Stimulated activated CD4-positive, alpha-beta T cell treated with anti-CD3 and anti-CD28 coated beads, TNF-alpha, amount 100 ng/mL, for 24 hours (primary cell): ENCODE results near the gene TRIM56.
A peak's percentile ranks its signal among the peaks of the same experiment; 100 is the strongest.

Experiments
- DNase-seq, 3 experiments: peaks; one replicate each; pipeline ENCODE4 v3.0.0-alpha.2; 2020; ENCODE audit warnings: low read depth in 3 of 3

TRIM56 gene

DNA sequence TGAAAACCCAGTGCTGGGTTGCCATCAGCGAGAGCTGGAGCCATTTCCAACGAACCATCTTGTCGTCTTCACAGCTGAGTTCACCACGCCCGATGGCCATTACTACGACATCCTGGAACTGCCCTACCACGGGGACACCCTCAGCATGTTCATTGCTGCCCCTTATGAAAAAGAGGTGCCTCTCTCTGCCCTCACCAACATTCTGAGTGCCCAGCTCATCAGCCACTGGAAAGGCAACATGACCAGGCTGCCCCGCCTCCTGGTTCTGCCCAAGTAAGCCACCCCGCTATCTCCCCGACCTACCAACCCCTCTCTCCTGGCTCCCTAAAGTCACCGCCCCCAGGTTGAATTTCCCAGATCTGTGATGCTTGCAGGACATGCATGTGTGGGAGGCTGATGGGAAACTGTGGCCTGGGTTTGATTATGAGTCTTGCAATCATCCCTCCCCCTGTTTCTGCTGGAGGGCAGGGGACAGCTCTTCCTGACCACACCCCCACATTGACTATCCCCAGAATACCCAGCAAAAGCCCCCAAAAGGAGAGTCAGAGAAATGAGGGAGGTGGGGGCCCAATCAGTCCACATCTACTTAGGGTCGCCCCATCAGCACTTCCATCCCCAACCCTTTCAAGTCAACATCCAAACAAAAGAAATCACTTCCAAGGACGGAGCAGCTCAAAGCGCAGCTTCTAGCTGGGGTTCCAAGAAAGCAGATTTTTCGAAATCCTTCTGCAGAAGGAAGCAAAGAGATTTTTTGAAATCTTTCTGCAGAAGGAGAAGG lies 48.5 kb downstream of the TRIM56 start:
- DNase-seq, result no peak

DNA sequence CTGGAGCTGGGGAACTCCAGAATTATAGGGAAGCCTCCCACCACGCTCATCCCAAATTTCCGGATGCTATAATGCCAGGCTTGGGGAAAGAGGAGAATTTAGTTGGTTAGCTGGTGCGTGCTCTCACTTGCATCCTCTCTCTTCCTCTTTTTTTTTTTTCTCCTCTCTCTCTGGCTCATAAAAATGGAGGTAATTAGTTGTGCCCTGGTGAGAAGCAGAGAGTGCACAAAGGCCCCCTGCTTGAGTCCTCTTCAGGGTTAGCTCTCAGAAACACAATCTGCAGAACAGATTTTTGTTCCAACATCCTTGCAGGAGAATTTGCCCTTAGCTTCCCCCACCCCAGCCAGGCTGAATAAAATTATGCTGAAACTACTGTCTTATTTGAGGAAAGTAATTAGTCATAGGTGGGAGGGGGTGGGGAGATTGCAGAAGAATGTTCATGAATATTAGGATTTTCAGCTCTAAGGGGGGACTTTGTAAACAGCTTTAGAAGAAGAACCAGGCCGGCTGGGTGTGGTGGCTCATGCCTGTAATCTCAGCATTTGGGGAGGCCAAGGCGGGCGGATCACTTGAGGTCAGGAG lies 49.2 kb downstream of the TRIM56 start:
- no peak for DNase-seq

DNA sequence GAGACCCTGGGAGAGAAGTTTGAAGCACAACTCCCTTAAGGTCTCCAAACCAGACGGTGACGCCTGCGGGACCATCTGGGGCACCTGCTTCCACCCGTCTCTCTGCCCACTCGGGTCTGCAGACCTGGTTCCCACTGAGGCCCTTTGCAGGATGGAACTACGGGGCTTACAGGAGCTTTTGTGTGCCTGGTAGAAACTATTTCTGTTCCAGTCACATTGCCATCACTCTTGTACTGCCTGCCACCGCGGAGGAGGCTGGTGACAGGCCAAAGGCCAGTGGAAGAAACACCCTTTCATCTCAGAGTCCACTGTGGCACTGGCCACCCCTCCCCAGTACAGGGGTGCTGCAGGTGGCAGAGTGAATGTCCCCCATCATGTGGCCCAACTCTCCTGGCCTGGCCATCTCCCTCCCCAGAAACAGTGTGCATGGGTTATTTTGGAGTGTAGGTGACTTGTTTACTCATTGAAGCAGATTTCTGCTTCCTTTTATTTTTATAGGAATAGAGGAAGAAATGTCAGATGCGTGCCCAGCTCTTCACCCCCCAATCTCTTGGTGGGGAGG lies 52.5 kb downstream of the TRIM56 start:
- DNase-seq, result no peak

DNA sequence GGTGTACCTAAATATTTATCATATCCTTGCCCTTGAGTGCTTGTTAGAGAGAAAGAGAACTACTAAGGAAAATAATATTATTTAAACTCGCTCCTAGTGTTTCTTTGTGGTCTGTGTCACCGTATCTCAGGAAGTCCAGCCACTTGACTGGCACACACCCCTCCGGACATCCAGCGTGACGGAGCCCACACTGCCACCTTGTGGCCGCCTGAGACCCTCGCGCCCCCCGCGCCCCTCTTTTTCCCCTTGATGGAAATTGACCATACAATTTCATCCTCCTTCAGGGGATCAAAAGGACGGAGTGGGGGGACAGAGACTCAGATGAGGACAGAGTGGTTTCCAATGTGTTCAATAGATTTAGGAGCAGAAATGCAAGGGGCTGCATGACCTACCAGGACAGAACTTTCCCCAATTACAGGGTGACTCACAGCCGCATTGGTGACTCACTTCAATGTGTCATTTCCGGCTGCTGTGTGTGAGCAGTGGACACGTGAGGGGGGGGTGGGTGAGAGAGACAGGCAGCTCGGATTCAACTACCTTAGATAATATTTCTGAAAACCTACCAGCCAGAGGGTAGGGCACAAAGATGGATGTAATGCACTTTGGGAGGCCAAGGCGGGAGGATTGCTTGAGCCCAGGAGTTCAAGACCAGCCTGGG lies 53.1 kb downstream of the TRIM56 start:
- DNase-seq, result peak; percentile 75 to 90 (median 84)

DNA sequence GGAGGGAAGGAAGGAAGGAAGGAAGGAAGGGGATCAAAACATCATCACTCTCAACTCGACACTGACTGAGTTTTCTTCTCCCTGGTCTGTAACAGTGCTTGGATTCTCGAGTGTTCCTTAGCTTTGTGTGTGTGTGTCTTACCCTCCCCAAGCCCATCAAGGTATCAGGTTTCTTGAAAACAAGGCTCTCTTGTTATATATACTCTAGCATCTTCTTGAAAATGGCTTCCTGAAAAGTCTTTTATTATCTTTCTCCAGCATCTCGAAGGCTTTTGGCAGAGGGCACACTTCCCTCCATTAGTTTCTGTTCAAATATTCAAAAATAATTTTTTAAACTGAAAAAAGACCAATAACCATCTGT lies 55.0 kb downstream of the TRIM56 start:
- no peak for DNase-seq

DNA sequence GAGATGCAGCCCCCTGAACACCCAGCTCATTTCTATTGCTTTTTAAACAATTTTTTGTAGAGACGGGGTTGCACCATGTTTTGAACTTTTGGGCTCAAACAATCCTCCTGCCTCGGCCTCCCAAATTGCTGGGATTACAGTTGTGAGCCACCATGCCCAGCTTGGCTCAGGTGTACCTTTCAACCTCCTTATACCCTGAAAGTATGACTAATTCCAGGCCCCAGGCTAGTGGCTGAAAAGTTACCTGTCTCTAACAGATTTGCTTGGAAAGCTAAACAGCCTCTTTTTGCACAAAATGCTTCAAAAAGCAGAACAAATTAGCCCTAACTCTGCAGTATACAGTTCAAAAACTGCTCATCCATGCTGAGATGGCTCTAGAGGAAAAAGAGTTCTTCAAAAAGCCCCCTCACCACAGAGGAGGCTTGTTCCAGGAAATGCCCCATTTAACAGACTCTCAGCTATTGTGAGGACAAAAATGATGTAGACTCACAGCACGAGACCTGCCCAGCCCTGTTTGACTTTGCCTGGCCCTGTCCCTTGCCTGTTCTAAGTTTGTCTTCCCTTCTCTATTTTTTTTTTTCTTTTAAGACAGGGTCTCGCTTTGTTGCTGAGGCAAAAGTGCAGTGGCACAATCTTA lies 55.6 kb downstream of the TRIM56 start:
- DNase-seq, result no peak
